GM23338 (cell line): Measurements from ENCODE around the gene ALDH9A1. TPM values are rescaled to one million over a fixed set of nuclear protein-coding genes. Genes with fewer than 3 reads are reported as not detected.

Experiments
- ATAC-seq: fragments of 200-7000 bp; cut with Tn5 transposase; 3 replicates; pipeline ENCODE4 v1.9.1; 2020
- DNase-seq: peaks from one replicate; pipeline ENCODE4 v3.0.0-alpha.2; 2015; ENCODE audit warnings: low spot score
- H2AFZ ChIP-seq: fragments of 200-600 bp; sonication (generic); 2 replicates; pipeline ENCODE4 v1.8.0; 2016; ENCODE audit warnings: antibody characterized with exemption, mild to moderate bottlenecking, moderate library complexity
- H3F3A ChIP-seq: fragments of 200-600 bp; sonication (generic); replicated peaks from 2 replicates; pipeline ENCODE4 v1.8.0; 2017; ENCODE audit warnings: antibody characterized with exemption, mixed run types, low read depth
- H3K27ac ChIP-seq: fragments of 200-600 bp; sonication (generic); 2 replicates; pipeline ENCODE4 v1.6.1; 2016; ENCODE audit warnings: low read depth
- H3K27me3 ChIP-seq: fragments of 200-600 bp; sonication (generic); 2 replicates; pipeline ENCODE4 v1.8.0; 2016; ENCODE audit warnings: mild to moderate bottlenecking, mixed run types, moderate library complexity; ENCODE audit not compliant: insufficient read depth
- H3K36me3 ChIP-seq: fragments of 200-600 bp; sonication (generic); 2 replicates; pipeline ENCODE4 v1.8.0; 2016; ENCODE audit warnings: mild to moderate bottlenecking; ENCODE audit not compliant: insufficient read depth
- H3K4me1 ChIP-seq: fragments of 200-600 bp; sonication (generic); 2 replicates; pipeline ENCODE4 v1.8.0; 2016; ENCODE audit warnings: mild to moderate bottlenecking, moderate library complexity; ENCODE audit not compliant: insufficient read depth
- H3K4me2 ChIP-seq: fragments of 200-600 bp; sonication (generic); 2 replicates; pipeline ENCODE4 v1.7.1; 2017; ENCODE audit warnings: mixed run types
- H3K4me3 ChIP-seq: fragments of 200-600 bp; sonication (generic); 2 replicates; pipeline ENCODE4 v1.6.1; 2016; ENCODE audit warnings: mixed run types
- H3K79me2 ChIP-seq: fragments of 200-600 bp; sonication (generic); replicated peaks from 2 replicates; pipeline ENCODE4 v1.8.0; 2017; ENCODE audit warnings: mild to moderate bottlenecking; ENCODE audit not compliant: insufficient read depth
- H3K9me2 ChIP-seq: fragments of 200-600 bp; sonication (generic); 2 replicates; pipeline ENCODE4 v1.8.0; 2017; ENCODE audit not compliant: insufficient read depth
- H4K20me1 ChIP-seq: fragments of 200-600 bp; sonication (generic); replicated peaks from 2 replicates; pipeline ENCODE4 v1.8.0; 2017; ENCODE audit warnings: mild to moderate bottlenecking; ENCODE audit not compliant: insufficient read depth
- H3K27ac Mint-ChIP-seq: 2 replicates; pipeline ENCODE4 v1.8.0; 2020; ENCODE audit warnings: inconsistent platforms, mild to moderate bottlenecking, moderate library complexity, mixed read lengths
- H3K27me3 Mint-ChIP-seq: 3 replicates; pipeline ENCODE4 v1.8.0; 2022; ENCODE audit warnings: low read depth, mild to moderate bottlenecking, moderate library complexity, mixed read lengths, inconsistent platforms; ENCODE audit not compliant: insufficient read depth, poor library complexity
- H3K36me3 Mint-ChIP-seq: 3 replicates; pipeline ENCODE4 v1.8.0; 2021; ENCODE audit warnings: low read depth, mild to moderate bottlenecking, inconsistent platforms, moderate library complexity, mixed read lengths
- H3K4me1 Mint-ChIP-seq: 3 replicates; pipeline ENCODE4 v1.8.0; 2020; ENCODE audit warnings: mild to moderate bottlenecking, inconsistent platforms, mixed read lengths
- H3K4me3 Mint-ChIP-seq: 3 replicates; pipeline ENCODE4 v1.8.0; 2021; ENCODE audit warnings: moderate library complexity, mild to moderate bottlenecking, inconsistent platforms, mixed read lengths
- H3K9me3 Mint-ChIP-seq: 3 replicates; pipeline ENCODE4 v1.8.0; 2020; ENCODE audit warnings: moderate library complexity, mild to moderate bottlenecking, inconsistent platforms, mixed read lengths
- CREB1 ChIP-seq: fragments of 250-450 bp; sonication (Bioruptor Pico); IDR thresholded peaks from 2 replicates; pipeline ENCODE4 v1.5.0; 2020; ENCODE audit warnings: low read depth, mild to moderate bottlenecking, moderate library complexity
- CTCF ChIP-seq, 2 experiments: fragments of 200-600 bp in 1 of 2; sonication (generic) in 1 of 2; conservative IDR thresholded peaks; 2 replicates each; pipeline versions ENCODE4 v1.5.1 to v1.6.1; 2016 to 2017; ENCODE audit warnings: antibody characterized with exemption in 2 of 2, low read depth in 2 of 2, mild to moderate bottlenecking in 2 of 2, moderate library complexity in 1 of 2
- EZH2 ChIP-seq: fragments of 200-600 bp; sonication (generic); IDR thresholded peaks from one replicate; pipeline ENCODE4 v1.8.0; 2017; ENCODE audit warnings: antibody characterized with exemption, mild to moderate bottlenecking, low read depth; ENCODE audit not compliant: unreplicated experiment
- POLR2AphosphoS5 ChIP-seq: IDR thresholded peaks from 2 replicates; pipeline ENCODE4 v1.6.1; 2016; ENCODE audit warnings: antibody characterized with exemption, low read depth
- polyA plus RNA-seq: library from polyadenylated mRNA; unstranded; fragments of >200 nt; fragmentation: Nextera tagmentation; extraction: Ambion mirVana; gene quantifications from 2 replicates; pipeline ENCODE4 v1.2.1, GENCODE V29; 2016
- total RNA-seq: library from RNA; depleted of rRNA; stranded (reverse); fragments of >200 nt; shearing (Covaris generic); gene quantifications from 2 replicates; pipeline ENCODE4 v1.2.3, GENCODE V29; 2014
- TF ChIP-seq, protein P1 (sequence below): IDR thresholded peaks from 2 replicates; pipeline ENCODE4 v1.6.1; 2016; ENCODE audit warnings: antibody characterized with exemption
- TF ChIP-seq, protein P2 (sequence below): fragments of 250-450 bp; sonication (Bioruptor Pico); IDR thresholded peaks from 2 replicates; pipeline ENCODE4 v1.5.0; 2020; ENCODE audit warnings: mild to moderate bottlenecking, moderate library complexity

ALDH9A1 gene
- total and polyA plus RNA-seq, 2 experiments from 2014 or later = 50.6 to 59.2 TPM

DNA sequence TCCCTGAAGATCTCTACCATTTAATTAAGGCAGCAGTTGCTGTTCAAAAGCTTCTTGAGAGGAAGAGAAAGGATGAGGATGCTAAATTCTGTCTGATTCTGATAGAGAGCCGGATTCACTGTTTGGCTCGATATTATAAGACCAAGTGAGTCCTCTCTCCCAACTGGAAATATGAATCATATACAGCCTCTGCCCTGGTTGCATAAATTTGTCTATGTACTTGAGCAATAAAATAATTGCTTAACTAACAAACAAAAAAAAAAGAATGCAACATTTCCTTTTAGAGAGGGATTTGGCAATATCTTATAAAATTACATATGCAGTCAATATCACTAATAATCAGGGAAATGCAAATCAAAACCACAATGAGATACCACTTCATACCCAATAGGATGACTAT, 26.8 kb downstream of the ALDH9A1 start:
- no peaks in the 10 kb centered on the region for H3K27me3 ChIP-seq
- ATAC-seq = no peak
- H3K79me2 ChIP-seq = no peaks in the 10 kb centered on the region
- H4K20me1 ChIP-seq = 0 out of 2 replicates have a peak, but pooled peaks cover 2% of the 10 kb centered on the region
- TF ChIP-seq EZH2 (no peak), CTCF (conservative IDR thresholded peaks at IDR 0.05; ENCODE audit: low read depth in 2 of 2) (no peak), POLR2AphosphoS5 (no peak), CREB1 (CRISPR knock-in tag) (no peak)
- TF ChIP-seq, protein P1, sequence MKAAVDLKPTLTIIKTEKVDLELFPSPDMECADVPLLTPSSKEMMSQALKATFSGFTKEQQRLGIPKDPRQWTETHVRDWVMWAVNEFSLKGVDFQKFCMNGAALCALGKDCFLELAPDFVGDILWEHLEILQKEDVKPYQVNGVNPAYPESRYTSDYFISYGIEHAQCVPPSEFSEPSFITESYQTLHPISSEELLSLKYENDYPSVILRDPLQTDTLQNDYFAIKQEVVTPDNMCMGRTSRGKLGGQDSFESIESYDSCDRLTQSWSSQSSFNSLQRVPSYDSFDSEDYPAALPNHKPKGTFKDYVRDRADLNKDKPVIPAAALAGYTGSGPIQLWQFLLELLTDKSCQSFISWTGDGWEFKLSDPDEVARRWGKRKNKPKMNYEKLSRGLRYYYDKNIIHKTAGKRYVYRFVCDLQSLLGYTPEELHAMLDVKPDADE = no peak
- TF ChIP-seq, protein P2, sequence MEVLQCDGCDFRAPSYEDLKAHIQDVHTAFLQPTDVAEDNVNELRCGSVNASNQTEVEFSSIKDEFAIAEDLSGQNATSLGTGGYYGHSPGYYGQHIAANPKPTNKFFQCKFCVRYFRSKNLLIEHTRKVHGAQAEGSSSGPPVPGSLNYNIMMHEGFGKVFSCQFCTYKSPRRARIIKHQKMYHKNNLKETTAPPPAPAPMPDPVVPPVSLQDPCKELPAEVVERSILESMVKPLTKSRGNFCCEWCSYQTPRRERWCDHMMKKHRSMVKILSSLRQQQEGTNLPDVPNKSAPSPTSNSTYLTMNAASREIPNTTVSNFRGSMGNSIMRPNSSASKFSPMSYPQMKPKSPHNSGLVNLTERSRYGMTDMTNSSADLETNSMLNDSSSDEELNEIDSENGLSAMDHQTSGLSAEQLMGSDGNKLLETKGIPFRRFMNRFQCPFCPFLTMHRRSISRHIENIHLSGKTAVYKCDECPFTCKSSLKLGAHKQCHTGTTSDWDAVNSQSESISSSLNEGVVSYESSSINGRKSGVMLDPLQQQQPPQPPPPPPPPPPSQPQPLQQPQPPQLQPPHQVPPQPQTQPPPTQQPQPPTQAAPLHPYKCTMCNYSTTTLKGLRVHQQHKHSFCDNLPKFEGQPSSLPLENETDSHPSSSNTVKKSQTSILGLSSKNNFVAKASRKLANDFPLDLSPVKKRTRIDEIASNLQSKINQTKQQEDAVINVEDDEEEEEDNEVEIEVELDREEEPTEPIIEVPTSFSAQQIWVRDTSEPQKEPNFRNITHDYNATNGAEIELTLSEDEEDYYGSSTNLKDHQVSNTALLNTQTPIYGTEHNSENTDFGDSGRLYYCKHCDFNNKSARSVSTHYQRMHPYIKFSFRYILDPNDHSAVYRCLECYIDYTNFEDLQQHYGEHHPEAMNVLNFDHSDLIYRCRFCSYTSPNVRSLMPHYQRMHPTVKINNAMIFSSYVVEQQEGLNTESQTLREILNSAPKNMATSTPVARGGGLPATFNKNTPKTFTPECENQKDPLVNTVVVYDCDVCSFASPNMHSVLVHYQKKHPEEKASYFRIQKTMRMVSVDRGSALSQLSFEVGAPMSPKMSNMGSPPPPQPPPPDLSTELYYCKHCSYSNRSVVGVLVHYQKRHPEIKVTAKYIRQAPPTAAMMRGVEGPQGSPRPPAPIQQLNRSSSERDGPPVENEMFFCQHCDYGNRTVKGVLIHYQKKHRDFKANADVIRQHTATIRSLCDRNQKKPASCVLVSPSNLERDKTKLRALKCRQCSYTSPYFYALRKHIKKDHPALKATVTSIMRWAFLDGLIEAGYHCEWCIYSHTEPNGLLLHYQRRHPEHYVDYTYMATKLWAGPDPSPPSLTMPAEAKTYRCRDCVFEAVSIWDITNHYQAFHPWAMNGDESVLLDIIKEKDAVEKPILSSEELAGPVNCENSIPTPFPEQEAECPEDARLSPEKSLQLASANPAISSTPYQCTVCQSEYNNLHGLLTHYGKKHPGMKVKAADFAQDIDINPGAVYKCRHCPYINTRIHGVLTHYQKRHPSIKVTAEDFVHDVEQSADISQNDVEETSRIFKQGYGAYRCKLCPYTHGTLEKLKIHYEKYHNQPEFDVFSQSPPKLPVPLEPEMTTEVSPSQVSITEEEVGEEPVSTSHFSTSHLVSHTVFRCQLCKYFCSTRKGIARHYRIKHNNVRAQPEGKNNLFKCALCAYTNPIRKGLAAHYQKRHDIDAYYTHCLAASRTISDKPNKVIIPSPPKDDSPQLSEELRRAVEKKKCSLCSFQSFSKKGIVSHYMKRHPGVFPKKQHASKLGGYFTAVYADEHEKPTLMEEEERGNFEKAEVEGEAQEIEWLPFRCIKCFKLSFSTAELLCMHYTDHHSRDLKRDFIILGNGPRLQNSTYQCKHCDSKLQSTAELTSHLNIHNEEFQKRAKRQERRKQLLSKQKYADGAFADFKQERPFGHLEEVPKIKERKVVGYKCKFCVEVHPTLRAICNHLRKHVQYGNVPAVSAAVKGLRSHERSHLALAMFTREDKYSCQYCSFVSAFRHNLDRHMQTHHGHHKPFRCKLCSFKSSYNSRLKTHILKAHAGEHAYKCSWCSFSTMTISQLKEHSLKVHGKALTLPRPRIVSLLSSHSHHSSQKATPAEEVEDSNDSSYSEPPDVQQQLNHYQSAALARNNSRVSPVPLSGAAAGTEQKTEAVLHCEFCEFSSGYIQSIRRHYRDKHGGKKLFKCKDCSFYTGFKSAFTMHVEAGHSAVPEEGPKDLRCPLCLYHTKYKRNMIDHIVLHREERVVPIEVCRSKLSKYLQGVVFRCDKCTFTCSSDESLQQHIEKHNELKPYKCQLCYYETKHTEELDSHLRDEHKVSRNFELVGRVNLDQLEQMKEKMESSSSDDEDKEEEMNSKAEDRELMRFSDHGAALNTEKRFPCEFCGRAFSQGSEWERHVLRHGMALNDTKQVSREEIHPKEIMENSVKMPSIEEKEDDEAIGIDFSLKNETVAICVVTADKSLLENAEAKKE (CRISPR knock-in tag) = no peak
- H3K27ac ChIP-seq = no peak overlapping the region
- H3K4me3 Mint-ChIP-seq = no peak overlapping the region
- peaks cover 60% of the 10 kb centered on the region for H3K36me3 Mint-ChIP-seq
- 0 out of 2 replicates have a peak, but pooled peaks cover 4% of the 10 kb centered on the region for H3K4me1 ChIP-seq
- H3K4me1 Mint-ChIP-seq = no peaks in the 10 kb centered on the region; the same call in 2 of the 3 replicates
- H3K27me3 Mint-ChIP-seq = no peaks in the 10 kb centered on the region
- no peak overlapping the region for H3K27ac Mint-ChIP-seq
- H3K4me3 ChIP-seq = no peak overlapping the region
- peaks cover 34% of the 10 kb centered on the region; the same call in 1 of the 2 replicates for H3K36me3 ChIP-seq
- no peak overlapping the region for H2AFZ ChIP-seq
- DNase-seq = no peak
- no peaks in the 10 kb centered on the region for H3K9me2 ChIP-seq
- H3K4me2 ChIP-seq = no peak overlapping the region
- no peaks in the 10 kb centered on the region for H3K9me3 Mint-ChIP-seq
- no peaks in the 10 kb centered on the region for H3F3A ChIP-seq
